DMS 273 treated with DMSO at 0.1 percent for 48 hours (cell line): ENCODE data around the gene CD69.
"Not testable (repeated sequence)": the region's sequence is repeated elsewhere in the genome, so short reads cannot be mapped to it uniquely, and the experiment has no call there.

Experiments used
- DNase-seq: peaks from one replicate; lab custom pipeline; 2025; lab: John Stamatoyannopoulos, UW

The CD69 gene

GRCh38 chr12:9718968-9719367 is 41.7 kb downstream of the CD69 start:
- DNase-seq: no peak

GRCh38 chr12:9717070-9717925 is 43.4 kb downstream of the CD69 start:
- no peak for DNase-seq

DNA sequence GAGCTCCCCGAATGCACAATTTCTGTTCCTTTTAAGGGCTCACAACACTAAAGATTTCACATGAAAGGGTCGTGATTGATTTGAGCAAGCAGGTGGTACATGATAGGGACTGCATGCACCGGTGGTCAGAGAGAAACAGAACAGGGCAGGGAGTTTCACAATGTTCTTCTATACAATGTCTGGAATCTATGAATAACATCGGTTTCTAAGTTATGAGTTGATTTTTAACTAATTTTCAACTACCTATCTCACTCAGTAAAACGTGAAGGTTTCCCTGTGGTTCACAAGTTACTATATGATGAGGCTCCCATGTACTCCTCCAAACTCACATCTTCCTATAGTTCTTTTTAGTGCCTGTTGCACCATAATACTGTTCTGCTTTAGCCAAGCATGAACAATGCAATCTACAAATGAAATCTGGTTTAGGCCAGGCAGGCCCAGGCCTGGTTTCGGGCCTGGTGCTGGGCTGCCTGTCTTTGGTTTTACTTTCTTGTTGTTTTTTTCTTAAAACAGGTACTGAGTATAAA is 47.6 kb downstream of the CD69 start:
- not testable (repeated sequence) for DNase-seq

DNA sequence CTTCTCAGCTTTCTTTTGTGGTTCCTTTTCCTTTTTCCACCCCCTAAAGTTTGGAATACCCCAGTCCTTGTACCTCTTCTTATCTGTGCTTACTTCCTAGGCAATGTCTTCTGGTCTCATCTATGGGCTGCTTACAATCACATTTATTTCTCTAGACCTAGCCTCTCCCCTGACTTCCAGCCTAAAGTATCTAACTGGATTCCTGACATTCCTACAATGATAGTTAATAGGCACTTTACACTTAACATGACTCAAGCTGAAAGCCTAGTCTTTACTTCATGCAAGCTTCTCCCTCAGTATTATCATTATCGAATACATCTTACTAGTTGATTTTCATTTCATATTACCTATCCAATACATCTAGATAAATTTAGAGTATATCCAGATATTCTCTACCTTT is 49.0 kb downstream of the CD69 start:
- DNase-seq: no peak

DNA sequence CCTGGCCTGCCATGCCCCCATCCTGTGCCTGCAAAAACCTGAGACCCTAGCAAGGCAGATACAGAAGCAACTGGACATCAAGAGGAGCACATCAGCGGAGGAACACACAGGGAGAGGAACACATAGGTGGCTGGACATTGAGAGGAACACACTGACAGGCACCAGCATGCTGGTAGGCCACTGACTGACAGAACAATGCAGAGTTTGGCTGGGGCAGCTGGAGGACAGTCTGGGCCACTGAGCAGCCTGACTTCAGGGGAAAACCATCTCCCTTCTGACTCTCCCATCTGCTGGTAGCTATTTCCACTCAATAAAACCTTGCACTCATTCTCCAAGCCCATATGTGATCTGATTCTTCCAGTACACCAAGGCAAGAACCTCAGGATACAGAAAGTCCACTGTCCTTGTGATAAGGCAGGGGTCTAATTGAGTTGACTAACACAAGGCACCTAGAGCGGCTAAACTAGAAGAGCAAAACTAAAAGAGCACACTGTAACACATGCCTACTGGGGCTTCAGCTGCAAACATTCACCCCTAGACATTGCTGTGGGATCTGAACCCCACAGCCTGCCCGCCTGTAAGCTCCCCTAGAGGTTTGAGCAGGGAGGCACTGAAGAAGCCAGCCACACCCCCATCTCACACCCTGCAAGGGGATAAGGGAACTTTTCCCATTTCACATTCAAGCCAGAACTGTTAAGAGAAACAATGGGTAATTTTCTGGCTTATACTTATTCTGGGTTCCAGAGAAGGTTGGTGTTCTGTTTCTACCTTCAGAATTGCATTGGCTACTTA is 49.9 kb downstream of the CD69 start:
- DNase-seq: no peak

GRCh38 chr12:9708853-9709252 is 51.8 kb downstream of the CD69 start:
- DNase-seq: no peak

- no peak for DNase-seq
These were observed 52.6 kb downstream of the CD69 start for GRCh38 chr12:9707864-9708808.

DNA sequence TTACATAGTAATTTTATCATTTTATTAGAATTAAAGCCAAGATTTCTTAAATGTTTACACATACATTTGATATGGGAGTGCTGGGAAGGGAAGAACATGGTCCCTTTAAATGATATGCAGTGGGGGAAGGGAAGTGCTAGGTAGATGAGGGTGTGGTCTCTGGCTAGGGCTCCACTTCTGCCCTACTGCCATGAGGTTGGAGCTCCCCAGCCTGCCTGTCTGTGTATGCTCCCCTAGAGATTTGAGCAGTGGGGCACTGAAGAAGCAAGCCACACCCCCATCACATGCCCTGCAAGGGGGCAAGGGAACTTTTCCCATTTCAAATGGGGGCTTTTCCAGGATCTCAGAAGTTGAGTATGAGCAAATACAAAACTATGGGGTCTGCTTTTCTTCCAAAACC is 53.3 kb downstream of the CD69 start:
- DNase-seq: no peak

- DNase-seq: no peak
These were observed 54.5 kb downstream of the CD69 start for GRCh38 chr12:9706086-9706685.

DNA sequence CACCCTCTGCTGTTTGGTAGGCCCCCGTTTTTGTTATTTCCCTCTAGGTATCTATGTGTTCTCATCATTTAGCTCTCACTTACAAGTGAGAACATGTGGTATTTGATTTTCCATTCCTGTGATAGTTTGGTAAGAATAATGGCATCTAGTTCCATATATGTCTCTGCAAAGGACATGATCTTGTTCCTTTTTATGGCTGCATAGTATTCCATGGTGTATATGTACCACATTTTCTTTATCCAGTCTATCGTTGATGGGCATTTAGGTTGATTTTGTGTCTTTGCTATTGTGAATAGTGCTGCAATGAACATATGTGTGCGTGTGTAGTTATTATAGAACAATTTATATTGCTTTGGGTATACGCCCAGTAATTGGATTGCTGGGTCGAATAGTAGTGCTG is 56.1 kb downstream of the CD69 start:
- DNase-seq: not testable (repeated sequence)
